ENCODE results near the gene BRD8. TPM values are rescaled to one million over a fixed set of nuclear protein-coding genes. Genes with fewer than 3 reads are reported as not detected.

Gene BRD8
- total RNA-seq, 1 experiment from 2014 or later, result 92.1 TPM

GRCh38 chr5:138107213-138107612 lies 71.2 kb downstream of the BRD8 start:
- POLR2A ChIA-PET, result interaction anchor here (0.7 kb wide), 1 partner anchor 20 kb away, joined by 3 read pairs; no protein-coding TSS in a partner anchor

GRCh38 chr5:138105709-138106108 lies 72.7 kb downstream of the BRD8 start:
- ATAC-seq (no peak), DNase-seq (ENCODE audit: low read depth, low spot score) (no peak)
- H3K27me3 ChIP-seq (ENCODE audit: control insufficient read depth, insufficient read depth, low read length), result no peaks in the 10 kb centered on the region
- no peaks in the 10 kb centered on the region for H3K4me1 ChIP-seq (ENCODE audit: control insufficient read depth, insufficient read depth, low read length)
- TF ChIP-seq CTCF (IDR thresholded peaks at IDR 0.05) (no peak), POLR2AphosphoS5 (IDR thresholded peaks at IDR 0.05; ENCODE audit: low read depth, low read length) (no peak), TCF7L2 (IDR thresholded peaks at IDR 0.05; ENCODE audit: low read depth, low read length) (no peak), SIN3A (IDR thresholded peaks at IDR 0.05; ENCODE audit: borderline replicate concordance, insufficient read depth, low read depth, low read length) (no peak), REST (IDR thresholded peaks at IDR 0.05; ENCODE audit: insufficient read depth in 1 of 2, low read depth in 2 of 2, low read length in 1 of 2) (no peak)
- H3K9me3 ChIP-seq (ENCODE audit: control insufficient read depth, insufficient read depth, low read depth, low read length), result no peaks in the 10 kb centered on the region
- H3K27ac ChIP-seq (ENCODE audit: low read length), result no peak overlapping the region
- intact Hi-C loops (cut with micrococcal nuclease; ENCODE audit: unreplicated experiment), result no loop called here
- no peak overlapping the region for H3K4me3 ChIP-seq (ENCODE audit: low read depth in 2 of 2, low read length in 2 of 2)
- in situ Hi-C loops (cut with HindIII; ENCODE audit: low pct_unique_long_range_greater_than_20kb, low sequenced_read_pairs), result no loop called here
- POLR2A ChIA-PET, result no interaction called here
- CTCF ChIA-PET, result no interaction called here
- BruUV-seq (replicated peaks), result no TSS peak
- no peaks in the 10 kb centered on the region for H3K36me3 ChIP-seq (ENCODE audit: control insufficient read depth, insufficient read depth, low read length)

More at GRCh38 chr5:138107213-138107612, 71.2 kb downstream of the BRD8 start:
- TF ChIP-seq CTCF (IDR thresholded peaks at IDR 0.05) (no peak), REST (IDR thresholded peaks at IDR 0.05; ENCODE audit: insufficient read depth in 1 of 2, low read depth in 2 of 2, low read length in 1 of 2) (no peak), SIN3A (IDR thresholded peaks at IDR 0.05; ENCODE audit: borderline replicate concordance, insufficient read depth, low read depth, low read length) (no peak), TCF7L2 (IDR thresholded peaks at IDR 0.05; ENCODE audit: low read depth, low read length) (no peak), POLR2AphosphoS5 (IDR thresholded peaks at IDR 0.05; ENCODE audit: low read depth, low read length) (no peak)
- no peak overlapping the region for H3K27ac ChIP-seq (ENCODE audit: low read length)
- H3K9me3 ChIP-seq (ENCODE audit: control insufficient read depth, insufficient read depth, low read depth, low read length), result no peaks in the 10 kb centered on the region
- H3K4me1 ChIP-seq (ENCODE audit: control insufficient read depth, insufficient read depth, low read length), result peaks cover 3% of the 10 kb centered on the region; the same call in 1 of the 2 replicates
- in situ Hi-C loops (cut with HindIII; ENCODE audit: low pct_unique_long_range_greater_than_20kb, low sequenced_read_pairs) (no loop called here), intact Hi-C loops (cut with micrococcal nuclease; ENCODE audit: unreplicated experiment) (no loop called here)
- CTCF ChIA-PET, result no interaction called here
- no peak for ATAC-seq
- H3K4me3 ChIP-seq (ENCODE audit: low read depth in 2 of 2, low read length in 2 of 2), result no peak overlapping the region
- no peak for DNase-seq (ENCODE audit: low read depth, low spot score)
- H3K36me3 ChIP-seq (ENCODE audit: control insufficient read depth, insufficient read depth, low read length), result no peaks in the 10 kb centered on the region
- no peaks in the 10 kb centered on the region for H3K27me3 ChIP-seq (ENCODE audit: control insufficient read depth, insufficient read depth, low read length)
- BruUV-seq (replicated peaks), result no TSS peak

All from Panc1 (cell line).